HUES64 (cell line): ENCODE measurements around the gene PCSK5.
"Not testable (repeated sequence)": the region's sequence is repeated elsewhere in the genome, so short reads cannot be mapped to it uniquely, and the experiment has no call there.

Experiments used
- H3K27ac ChIP-seq: 2 replicates; pipeline ENCODE4 v1.7.0; 2013; ENCODE audit warnings: low read depth, low read length, inconsistent platforms
- H3K27me3 ChIP-seq: 2 replicates; pipeline ENCODE4 v1.6.1; 2013; ENCODE audit warnings: mild to moderate bottlenecking, low read length; ENCODE audit not compliant: insufficient read depth
- H3K36me3 ChIP-seq: 2 replicates; pipeline ENCODE4 v1.6.1; 2013; ENCODE audit warnings: mild to moderate bottlenecking, low read length; ENCODE audit not compliant: insufficient read depth
- H3K4me1 ChIP-seq: 2 replicates; pipeline ENCODE4 v1.6.1; 2013; ENCODE audit warnings: mild to moderate bottlenecking, low read length, moderate library complexity; ENCODE audit not compliant: insufficient read depth
- H3K4me3 ChIP-seq: 2 replicates; pipeline ENCODE4 v1.5.1; 2013; ENCODE audit warnings: mild to moderate bottlenecking, low read length, moderate library complexity
- H3K9ac ChIP-seq: 2 replicates; pipeline ENCODE4 v1.6.1; 2013; ENCODE audit warnings: mild to moderate bottlenecking, low read depth, low read length
- H3K9me3 ChIP-seq: 2 replicates; pipeline ENCODE4 v1.6.1; 2013; ENCODE audit warnings: low read depth, low read length; ENCODE audit not compliant: insufficient read depth
- WGBS: fragments of 150-250, 120-280 bp; methylation state at CpG from one replicate; pipeline ENCODE4 v1.1.7; 2013; ENCODE audit warnings: missing lambda C conversion rate; 5-methylcytosine and 5-hydroxymethylcytosine counted together

PCSK5 gene

GRCh38 chr9:76313771-76314170, 423.3 kb downstream of the PCSK5 start:
- 90% methylated on average over 2 of the region's 2 CpGs for WGBS
- Histone ChIP-seq H3K27me3 (no peaks in the 10 kb centered on the region), H3K9me3 (no peaks in the 10 kb centered on the region), H3K4me3 (no peak overlapping the region), H3K4me1 (no peaks in the 10 kb centered on the region), H3K27ac (no peak overlapping the region), H3K9ac (no peak overlapping the region), H3K36me3 (no peaks in the 10 kb centered on the region)

DNA sequence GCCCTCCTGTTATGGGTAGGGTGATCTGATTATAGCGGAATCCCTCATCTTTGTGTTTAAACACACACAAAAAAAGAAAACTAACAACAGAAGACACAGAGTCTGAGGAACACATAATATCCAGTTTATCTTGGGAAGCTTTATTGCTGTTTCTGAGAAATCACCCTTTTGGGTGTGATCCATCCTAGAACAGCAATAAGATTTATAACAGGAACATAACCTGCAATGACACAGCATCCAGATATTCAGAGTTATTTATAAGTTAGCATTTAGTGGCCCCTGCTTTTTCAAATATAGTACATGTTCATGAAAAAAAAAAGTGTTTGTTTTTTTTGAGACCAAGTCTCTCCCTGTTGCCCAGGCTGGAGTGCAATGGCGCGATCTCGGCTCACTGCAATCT, 423.8 kb downstream of the PCSK5 start:
- Histone ChIP-seq H3K27ac (no peak overlapping the region), H3K36me3 (no peaks in the 10 kb centered on the region), H3K4me3 (no peak overlapping the region), H3K9me3 (no peaks in the 10 kb centered on the region), H3K27me3 (no peaks in the 10 kb centered on the region), H3K4me1 (no peaks in the 10 kb centered on the region), H3K9ac (no peak overlapping the region)
- 100% methylated on average over 3 of the region's 4 CpGs for WGBS

DNA sequence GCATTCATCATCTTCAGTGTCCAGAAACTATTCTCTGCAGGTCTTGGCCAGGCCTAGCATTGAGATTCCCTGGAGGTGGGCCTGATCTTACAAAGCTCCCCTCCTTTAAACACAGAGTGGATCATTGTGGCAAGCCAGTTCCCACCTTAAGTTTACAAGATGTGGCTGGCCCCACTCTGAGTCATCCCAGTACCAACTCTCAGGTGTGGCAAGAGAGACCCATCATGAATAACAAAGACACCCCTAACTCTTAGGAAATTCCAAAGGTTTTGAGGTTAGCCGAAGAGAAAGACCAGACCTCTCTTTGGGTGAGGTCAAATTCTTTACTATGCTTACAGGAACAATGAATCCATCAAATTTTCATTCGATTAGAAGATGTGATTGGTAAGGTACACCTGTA, 425.6 kb downstream of the PCSK5 start:
- H3K4me1 ChIP-seq = no peaks in the 10 kb centered on the region
- 78% methylated on average over 2 of the region's 2 CpGs for WGBS
- H3K27ac ChIP-seq = no peak overlapping the region
- no peaks in the 10 kb centered on the region for H3K36me3 ChIP-seq
- H3K4me3 ChIP-seq = no peak overlapping the region
- H3K9ac ChIP-seq = no peak overlapping the region
- H3K9me3 ChIP-seq = no peaks in the 10 kb centered on the region
- H3K27me3 ChIP-seq = no peaks in the 10 kb centered on the region

GRCh38 chr9:76319466-76319865, 429.0 kb downstream of the PCSK5 start:
- not testable (repeated sequence) for H3K4me3 ChIP-seq, H3K9me3 ChIP-seq, H3K27me3 ChIP-seq, H3K36me3 ChIP-seq, H3K27ac ChIP-seq, H3K4me1 ChIP-seq, H3K9ac ChIP-seq
- WGBS = 95% methylated on average over 13 of the region's 13 CpGs

GRCh38 chr9:76321195-76321828, 430.8 kb downstream of the PCSK5 start:
- no peaks in the 10 kb centered on the region for H3K27me3 ChIP-seq
- H3K4me1 ChIP-seq = peaks cover 6% of the 10 kb centered on the region; the same call in 1 of the 2 replicates
- H3K9me3 ChIP-seq = no peaks in the 10 kb centered on the region
- no peak overlapping the region for H3K9ac ChIP-seq
- no peaks in the 10 kb centered on the region for H3K36me3 ChIP-seq
- no peak overlapping the region for H3K27ac ChIP-seq
- 79% methylated on average over 9 of the region's 9 CpGs for WGBS
- no peak overlapping the region for H3K4me3 ChIP-seq

- WGBS = 70% methylated on average over 10 of the region's 10 CpGs
Measured at GRCh38 chr9:76322810-76323209, 432.3 kb downstream of the PCSK5 start.

GRCh38 chr9:76323490-76323889, 433.0 kb downstream of the PCSK5 start:
- Histone ChIP-seq H3K36me3 (no peaks in the 10 kb centered on the region), H3K9ac (no peak overlapping the region), H3K27ac (no peak overlapping the region), H3K9me3 (no peaks in the 10 kb centered on the region), H3K4me1 (peaks cover 6% of the 10 kb centered on the region; the same call in 1 of the 2 replicates), H3K27me3 (no peaks in the 10 kb centered on the region), H3K4me3 (no peak overlapping the region)
- WGBS = 100% methylated on average over 2 of the region's 2 CpGs

More at GRCh38 chr9:76322810-76323209, 432.3 kb downstream of the PCSK5 start:
- Histone ChIP-seq H3K9ac (no peak overlapping the region), H3K4me1 (peaks cover 6% of the 10 kb centered on the region; the same call in 1 of the 2 replicates), H3K4me3 (no peak overlapping the region), H3K27me3 (no peaks in the 10 kb centered on the region), H3K27ac (no peak overlapping the region), H3K9me3 (no peaks in the 10 kb centered on the region), H3K36me3 (no peaks in the 10 kb centered on the region)

GRCh38 chr9:76324030-76324429, 433.6 kb downstream of the PCSK5 start:
- not testable (repeated sequence) for H3K4me1 ChIP-seq, H3K27me3 ChIP-seq, H3K4me3 ChIP-seq, H3K9me3 ChIP-seq, H3K36me3 ChIP-seq, H3K9ac ChIP-seq, H3K27ac ChIP-seq
- WGBS = 96% methylated on average over 7 of the region's 7 CpGs

- Histone ChIP-seq H3K9ac (no peak overlapping the region), H3K27ac (no peak overlapping the region), H3K4me3 (no peak overlapping the region), H3K9me3 (no peaks in the 10 kb centered on the region), H3K4me1 (peaks cover 4% of the 10 kb centered on the region; the same call in 1 of the 2 replicates), H3K36me3 (no peaks in the 10 kb centered on the region), H3K27me3 (no peaks in the 10 kb centered on the region)
- 84% methylated on average over 1 of the region's 1 CpG for WGBS
Measured at GRCh38 chr9:76330034-76330433, 439.6 kb downstream of the PCSK5 start.

DNA sequence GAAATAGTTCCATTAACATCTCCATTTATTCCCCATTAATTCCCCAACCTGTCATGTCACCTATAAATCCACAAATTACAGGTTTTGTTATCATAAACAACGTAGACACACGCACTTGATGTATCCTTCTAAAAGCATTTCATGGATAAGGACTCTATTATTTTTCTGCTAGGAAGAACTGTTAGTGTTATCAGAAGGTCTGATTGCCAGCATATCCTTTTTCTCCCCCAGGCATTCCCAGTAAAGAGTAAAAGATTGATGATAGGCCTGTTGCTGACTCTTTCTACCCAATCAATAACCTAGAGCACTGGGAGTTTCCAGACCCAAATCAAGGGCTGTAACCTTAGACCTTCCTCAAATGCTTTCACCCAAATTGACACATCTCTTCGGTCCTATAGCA, 442.9 kb downstream of the PCSK5 start:
- Histone ChIP-seq H3K9ac (no peak overlapping the region), H3K4me1 (peaks cover 4% of the 10 kb centered on the region; the same call in 1 of the 2 replicates), H3K36me3 (no peaks in the 10 kb centered on the region), H3K27me3 (no peaks in the 10 kb centered on the region), H3K27ac (no peak overlapping the region), H3K4me3 (no peak overlapping the region), H3K9me3 (no peaks in the 10 kb centered on the region)
- 90% methylated on average over 3 of the region's 3 CpGs for WGBS

DNA sequence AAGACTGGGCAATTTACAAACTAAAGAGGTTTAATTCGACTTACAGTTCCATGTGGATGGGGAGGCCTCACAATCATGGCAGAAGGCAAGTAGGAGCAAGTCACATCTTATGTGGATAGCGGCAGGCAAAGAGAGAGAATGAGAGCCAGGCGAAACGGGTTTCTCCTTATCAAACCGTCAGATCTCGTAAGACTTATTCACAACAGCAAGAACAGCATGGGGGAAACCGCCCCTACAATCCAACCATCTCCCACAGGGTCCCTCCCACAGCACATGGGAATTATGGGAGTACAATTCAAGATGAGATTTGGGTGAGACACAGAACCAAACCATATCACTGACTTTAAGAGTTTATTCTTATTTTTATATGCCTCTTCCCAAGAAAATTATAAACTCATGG, 443.5 kb downstream of the PCSK5 start:
- peaks cover 4% of the 10 kb centered on the region; the same call in 1 of the 2 replicates for H3K4me1 ChIP-seq
- H3K36me3 ChIP-seq = no peaks in the 10 kb centered on the region
- 78% methylated on average over 6 of the region's 7 CpGs for whole genome bisulfite sequencing
- H3K9ac ChIP-seq = no peak overlapping the region
- H3K4me3 ChIP-seq = no peak overlapping the region
- H3K9me3 ChIP-seq = no peaks in the 10 kb centered on the region
- H3K27ac ChIP-seq = no peak overlapping the region
- no peaks in the 10 kb centered on the region for H3K27me3 ChIP-seq

GRCh38 chr9:76336027-76336426, 445.6 kb downstream of the PCSK5 start:
- H3K36me3 ChIP-seq = no peaks in the 10 kb centered on the region
- peaks cover 4% of the 10 kb centered on the region; the same call in 1 of the 2 replicates for H3K4me1 ChIP-seq
- no peaks in the 10 kb centered on the region for H3K9me3 ChIP-seq
- H3K4me3 ChIP-seq = no peak overlapping the region
- H3K9ac ChIP-seq = no peak overlapping the region
- H3K27ac ChIP-seq = no peak overlapping the region
- no peaks in the 10 kb centered on the region for H3K27me3 ChIP-seq
- WGBS = 100% methylated on average over 1 of the region's 1 CpG
